HG02759 (cell line): ENCODE data around the gene SLC7A6.

Experiments
- ATAC-seq: cut with Tn5 transposase; IDR thresholded peaks from one replicate; pipeline ENCODE4 v1.9.1; 2021; ENCODE audit warnings: mild to moderate bottlenecking, moderate library complexity; ENCODE audit not compliant: unreplicated experiment

Gene SLC7A6

DNA sequence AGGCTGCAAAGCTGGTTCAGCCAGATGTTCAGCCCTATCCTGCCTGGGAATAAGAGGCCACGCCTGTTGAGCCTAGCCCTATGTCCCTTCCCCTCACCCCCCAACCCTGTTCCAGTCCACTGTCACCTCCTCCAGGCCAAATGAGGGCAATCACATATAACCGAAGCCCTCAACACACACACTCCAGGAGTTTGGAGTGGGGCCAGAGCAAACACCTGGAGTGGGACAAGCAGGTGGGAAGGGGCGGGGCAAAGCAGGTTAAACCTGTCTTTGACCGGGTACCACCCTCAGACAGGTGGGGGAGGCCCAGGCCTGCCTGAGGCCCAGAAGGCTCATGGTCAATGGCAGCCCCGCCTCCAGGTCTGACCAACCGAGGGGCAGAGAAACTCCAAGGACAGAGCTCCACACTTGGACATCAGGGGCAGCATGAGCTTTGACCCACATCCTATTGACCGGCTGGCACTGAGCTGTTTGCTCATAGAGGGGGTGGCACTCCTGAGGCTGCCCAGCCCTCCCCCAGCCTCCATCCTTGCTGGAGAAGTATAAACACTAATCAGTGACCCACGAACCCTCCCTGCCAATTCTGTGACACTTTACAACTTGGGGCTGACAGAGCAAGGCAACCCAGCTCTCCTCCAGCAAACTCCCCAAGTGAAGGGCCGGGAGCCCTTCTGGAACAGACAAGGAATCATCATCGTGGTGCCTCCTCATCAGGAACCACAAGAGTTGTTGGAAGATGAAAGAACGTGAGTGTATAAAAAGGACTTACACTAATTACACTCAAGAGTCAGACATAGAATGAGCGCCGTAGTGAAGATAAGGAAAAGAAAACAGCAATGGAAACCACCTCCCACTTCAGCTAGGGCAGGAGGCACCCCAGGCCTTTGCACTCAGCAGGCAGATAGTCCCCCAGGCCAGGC lies 29.9 kb upstream of the SLC7A6 start:
- no peak for ATAC-seq

DNA sequence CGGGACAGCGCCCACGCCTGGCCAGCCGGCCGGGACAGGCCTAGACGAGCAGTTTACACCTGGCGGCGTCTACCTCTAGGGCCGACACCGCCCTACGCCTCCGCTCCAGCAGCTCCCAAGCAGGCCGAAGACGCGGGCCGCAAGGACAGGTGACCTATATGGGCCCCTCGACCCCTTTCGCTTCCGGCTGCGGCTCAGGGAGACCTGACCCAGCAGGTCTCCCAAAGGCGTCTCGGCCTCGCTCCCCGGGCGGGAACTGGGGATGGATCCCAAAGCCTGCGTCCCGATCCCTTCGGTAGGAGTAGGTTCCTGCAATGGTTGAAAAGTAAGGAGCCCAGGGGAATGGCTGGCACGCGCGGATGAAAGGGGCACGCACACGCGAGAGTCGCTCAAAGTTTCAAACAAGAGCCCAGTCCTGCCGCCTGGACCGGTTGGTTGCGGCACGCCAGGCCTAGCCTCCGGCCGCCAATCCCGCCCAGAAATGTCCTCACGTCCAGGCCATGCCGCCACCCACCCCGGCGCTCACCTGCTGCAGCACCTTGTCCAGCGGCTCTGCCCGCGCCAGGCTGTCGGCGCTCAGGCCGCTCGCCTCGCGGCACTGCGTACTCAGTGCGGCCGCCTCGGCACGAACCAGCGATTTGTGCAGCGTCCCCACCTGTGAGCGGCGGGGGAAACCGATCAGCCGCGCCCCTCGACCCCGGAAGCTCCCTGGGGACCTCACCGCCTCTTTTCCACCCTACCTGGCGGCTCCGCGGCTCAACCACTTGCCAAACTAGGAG lies 29.0 kb upstream of the SLC7A6 start:
- no peak for ATAC-seq

DNA sequence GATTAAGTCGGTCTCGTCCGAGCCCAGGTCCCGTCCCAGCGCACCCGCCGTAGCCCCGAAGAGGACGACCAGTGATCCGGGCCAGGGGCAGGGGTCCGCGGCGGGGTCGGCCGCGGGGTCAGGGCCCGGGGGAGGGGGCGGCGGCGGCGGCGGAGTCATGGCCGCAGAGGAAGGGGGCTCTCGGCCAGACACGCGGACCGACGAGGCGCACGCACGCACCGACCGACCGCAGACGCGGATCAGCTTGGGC lies 28.5 kb upstream of the SLC7A6 start, which contains the start of gene ESRP2:
Gene ESRP2, minus strand, starts transcription at position 241 of the 250 bp plus-strand sequence. Its CDS starts 82 bp downstream, at position 159.
- no peak for ATAC-seq

DNA sequence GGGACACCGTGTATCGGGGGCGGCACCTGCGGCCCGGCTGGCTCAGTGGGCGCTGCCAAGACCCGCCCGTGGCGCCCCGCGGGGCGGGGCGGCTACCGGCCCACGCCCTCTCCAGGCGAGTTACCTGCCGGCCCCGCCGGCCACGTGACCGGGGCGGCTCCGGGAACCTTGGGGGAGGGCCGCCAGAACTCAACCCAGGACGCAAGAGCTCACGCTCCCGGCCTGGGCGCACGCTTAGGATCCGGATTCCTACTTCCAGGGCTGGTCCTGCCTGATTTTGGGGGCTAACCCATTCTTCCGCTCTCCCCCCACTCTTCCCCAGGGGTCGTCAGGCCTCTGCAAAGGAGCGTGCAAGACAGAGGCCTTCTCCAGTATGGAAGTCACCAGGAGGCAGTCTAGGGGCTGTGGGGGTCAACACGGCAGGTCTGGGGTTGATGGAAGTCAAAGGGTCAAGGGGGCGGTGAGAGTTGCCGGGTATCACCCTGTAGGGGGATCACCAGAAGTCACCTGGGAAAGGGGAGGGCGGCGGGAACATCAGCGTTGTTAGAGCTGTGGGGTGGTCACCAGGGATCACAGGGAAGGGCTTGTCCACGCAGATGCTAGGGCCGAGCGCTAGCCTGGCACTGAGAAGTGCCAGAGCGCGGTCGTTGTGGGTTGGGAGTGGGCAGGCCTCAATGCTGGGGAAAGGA lies 28.0 kb upstream of the SLC7A6 start:
- no peak for ATAC-seq

DNA sequence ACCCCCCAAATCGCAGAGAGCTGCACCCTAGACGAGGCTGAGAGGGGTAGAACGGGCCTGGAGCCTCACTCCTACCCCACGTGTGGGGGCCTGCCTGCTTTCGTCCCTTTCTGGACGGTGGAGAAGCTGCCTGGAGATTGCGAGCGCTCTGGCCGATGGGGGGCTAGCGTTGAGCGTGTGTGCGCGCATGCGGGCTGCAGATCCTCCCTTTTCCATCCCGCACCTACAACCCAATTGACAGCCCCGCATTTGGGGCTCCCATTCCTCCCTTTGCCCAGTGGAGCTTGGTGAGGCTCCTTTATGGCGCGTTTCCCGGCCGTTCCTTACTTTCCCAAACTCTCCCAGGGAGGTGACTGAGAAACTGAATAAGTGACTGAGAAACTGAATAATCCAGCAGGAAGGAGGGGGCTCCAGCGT lies 27.5 kb upstream of the SLC7A6 start:
- ATAC-seq, result no peak

DNA sequence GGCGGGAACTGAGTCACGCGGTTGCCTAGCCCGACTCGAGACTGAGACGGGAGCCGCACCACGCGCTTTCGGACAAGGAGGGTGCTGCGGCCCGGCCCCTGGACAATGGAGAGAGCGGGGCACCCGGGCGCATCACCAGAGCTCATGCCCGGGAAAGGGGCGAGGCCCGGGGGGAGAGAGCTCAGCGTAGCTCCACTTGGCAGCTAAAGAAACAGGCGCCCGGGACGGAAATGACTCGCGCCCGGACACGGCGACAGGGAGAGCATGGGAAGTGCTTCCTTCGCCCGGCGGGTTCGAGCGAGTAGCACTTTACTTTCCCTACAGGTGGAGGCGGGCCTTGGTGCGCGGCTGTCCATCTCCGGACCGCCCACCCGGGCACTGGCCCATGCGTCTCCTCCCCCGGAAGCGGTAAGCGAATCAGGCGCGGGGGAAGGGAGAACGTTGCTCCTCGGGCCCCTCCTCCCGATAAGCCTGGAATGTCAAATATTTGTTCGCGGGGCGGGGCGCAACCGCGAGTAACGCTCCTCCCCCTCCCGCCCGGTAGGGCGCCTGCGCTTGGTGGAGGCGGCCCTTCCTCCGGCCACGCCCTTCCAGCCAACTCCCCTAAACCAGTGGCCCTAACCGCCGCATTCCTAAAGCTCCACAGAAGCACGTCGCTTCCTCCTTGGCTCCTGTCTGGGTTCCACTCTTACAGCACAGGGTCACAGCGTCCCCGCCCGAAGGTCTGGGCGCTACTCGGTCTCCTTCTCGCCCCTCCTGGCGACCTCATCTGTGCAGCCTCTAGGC lies 26.9 kb upstream of the SLC7A6 start:
- peak; percentile 84 for ATAC-seq

DNA sequence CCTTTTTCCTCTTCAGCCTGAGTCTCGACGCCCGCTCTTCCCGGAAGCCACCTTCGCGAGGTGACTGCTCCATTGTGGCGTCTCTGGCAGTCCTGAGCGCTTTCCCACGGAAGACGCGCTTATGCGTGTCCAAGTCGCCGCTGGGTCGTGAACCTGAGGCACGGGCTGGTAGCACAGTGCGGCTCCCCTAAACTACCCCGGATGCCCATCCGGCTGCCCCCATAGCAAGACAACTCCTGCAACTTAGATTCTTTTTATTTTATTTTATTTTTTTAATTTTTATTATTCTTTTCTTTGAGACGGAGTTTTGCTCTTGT lies 26.3 kb upstream of the SLC7A6 start:
- no peak for ATAC-seq

DNA sequence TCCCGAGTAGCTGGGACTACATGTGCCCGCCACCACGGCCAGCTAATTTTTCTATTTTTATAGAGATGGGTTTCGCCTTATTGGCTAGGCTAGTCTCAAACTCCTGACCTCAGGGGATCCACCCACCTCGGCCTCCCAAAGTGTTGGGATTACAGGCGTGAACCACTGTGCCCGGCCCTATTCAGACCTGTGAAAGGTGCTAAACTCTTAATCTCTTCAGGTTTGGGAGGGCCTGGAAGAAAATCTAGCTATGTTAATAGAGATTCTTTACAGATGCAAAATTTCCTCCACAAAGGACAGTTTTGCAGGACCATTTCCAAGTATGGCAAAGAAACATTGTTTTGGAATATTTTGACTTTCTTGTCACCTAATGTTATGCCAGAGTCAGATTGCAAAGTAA lies 22.2 kb upstream of the SLC7A6 start:
- no peak for ATAC-seq

DNA sequence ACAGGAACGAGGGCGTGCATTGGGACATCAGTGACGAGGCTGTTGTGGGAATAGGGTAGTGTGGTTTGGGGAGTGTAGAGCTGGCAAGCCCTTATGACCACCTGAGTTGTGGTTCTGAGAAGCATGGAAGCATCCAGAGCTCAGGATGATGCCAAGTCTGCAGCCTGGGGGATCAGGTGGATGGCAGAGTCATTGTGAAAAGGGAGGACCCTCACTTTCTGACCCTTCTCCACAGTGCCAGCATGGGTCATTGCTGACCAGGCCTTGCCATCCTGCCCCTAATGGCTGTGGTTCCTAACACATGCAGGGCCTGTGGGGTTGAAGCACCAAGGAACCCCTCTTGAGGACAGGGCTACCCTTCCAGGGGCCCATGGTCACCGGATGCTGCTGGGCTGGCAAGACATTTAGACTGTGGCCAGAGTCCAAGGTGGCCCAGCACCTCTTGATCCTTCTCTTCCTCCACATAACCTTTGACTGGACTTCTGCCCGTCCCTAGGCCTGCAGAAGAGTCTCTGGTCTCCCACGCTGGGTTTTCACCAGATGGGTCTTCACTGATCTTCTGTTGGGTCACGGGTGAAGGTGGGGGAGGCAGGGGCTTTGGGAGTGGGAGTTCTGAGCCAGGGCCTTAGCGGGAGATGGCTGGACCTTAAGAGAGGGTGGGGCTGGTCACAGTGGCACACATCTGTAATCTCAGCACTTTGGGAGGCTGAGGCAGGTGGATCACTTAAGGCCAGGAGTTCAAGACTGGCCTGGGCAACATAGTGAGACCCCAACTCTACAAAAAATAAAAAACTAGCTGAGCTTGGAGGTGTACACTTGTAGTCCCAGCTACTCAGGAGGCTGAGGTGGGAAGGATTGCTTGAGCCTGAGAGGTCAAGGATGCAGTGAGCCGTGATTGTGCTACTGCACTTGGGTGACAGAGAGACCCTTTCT lies 21.1 kb upstream of the SLC7A6 start:
- no peak for ATAC-seq

DNA sequence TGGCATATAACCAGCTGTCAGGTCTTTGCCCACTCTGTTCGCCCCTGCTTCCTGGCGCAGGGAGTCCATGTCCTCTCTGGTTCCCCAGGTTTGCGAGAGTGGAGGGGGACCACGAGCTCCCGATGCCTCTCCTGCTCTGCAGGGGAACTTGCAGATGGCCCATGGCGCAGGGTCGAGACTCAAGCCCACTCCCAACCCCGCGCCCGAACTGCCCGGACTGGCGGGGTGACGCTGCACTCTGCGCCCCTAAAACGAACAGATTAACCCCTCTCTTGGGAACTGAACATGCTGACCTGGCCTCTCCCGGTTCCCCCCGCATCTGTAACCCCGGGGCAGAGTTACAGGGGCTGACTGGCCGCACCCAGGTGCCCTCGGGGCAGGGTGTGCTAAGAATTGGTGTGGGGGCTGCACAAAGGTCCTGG lies 19.8 kb upstream of the SLC7A6 start:
- peak; percentile 3 for ATAC-seq

DNA sequence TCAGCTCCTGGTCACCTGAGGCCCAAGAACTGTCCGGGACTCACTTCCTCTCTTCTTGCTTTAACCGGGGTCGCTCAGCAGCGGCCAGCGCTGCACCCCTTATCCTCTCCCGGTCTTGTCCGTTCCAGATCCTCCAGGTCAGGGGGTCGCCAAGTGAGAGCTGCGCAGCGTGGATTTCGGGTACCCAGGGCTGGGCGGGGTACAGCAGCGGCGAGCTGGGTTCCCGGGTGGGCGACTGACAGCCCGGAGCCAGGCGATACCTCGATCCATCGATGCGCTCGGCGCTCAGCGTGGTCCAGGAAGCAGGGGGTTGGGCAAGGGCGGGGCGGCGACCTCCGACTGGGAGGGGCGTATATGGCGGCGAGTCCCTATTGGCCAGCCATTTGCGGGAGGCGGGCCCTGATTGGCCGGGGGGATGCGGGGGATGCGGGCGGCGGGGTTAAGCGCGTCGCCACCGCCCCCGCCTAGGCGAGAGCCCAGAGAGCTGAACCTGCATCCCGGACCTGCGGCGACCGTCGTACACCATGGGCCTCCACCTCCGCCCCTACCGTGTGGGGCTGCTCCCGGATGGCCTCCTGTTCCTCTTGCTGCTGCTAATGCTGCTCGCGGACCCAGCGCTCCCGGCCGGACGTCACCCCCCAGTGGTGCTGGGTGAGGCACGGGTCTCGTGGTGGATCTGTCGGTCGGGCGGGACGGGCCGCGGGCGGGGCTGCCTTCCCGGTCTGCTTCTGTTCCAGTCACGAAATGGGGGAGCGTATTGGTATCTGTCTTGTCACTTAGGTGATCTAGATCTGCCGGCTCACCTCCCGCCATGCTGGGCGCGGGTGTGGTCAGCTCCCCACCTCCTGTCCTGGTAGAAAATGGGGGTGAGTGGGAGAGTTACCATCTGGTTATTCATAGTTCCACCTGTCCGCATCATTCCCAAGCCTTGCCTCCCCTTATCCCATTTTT lies 19.1 kb upstream of the SLC7A6 start, which contains the start of gene PLA2G15:
Gene PLA2G15, plus strand, starts transcription at position 471 of the 951 bp plus-strand sequence. Its CDS starts 54 bp downstream, at position 525.
- ATAC-seq, result peak; percentile 90

DNA sequence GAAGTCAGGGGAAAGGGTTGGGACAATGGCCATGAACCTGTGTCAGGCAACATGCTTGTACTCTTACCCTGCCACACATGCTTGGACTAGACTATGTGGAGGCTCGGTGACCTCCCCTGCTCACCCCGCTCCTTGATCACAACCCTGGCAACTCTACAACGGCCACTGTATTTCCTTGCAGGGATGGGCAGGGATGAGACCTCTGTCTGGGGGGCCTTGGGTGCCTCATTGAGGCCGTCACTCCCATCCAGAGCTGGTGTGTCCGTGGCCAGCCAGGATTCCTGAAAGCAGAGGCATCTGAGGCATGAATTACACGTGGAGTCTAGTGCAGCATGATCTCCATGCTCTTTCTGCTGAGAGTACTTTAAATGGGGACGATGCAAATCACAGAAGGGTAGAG lies 18.2 kb upstream of the SLC7A6 start:
- ATAC-seq, result no peak

DNA sequence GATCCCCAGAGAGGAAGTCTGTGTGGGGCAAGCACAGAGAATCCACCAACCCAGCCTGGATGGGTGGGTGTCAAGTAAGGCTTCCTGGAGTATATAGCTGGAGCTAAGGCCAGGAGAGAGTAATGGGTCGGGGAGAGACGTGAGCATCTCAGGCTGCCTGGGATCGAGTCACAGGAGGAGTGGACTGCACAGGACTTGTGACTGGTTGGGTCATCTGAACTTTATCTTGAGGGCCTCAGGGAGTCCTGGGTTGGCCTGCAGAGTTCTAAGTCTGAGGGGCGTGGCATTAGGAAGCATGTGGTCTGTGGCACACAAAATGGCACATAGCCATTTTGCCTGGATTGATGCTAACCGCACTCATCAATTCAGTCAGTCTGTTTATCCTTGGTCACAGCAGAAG lies 17.7 kb upstream of the SLC7A6 start:
- no peak for ATAC-seq

DNA sequence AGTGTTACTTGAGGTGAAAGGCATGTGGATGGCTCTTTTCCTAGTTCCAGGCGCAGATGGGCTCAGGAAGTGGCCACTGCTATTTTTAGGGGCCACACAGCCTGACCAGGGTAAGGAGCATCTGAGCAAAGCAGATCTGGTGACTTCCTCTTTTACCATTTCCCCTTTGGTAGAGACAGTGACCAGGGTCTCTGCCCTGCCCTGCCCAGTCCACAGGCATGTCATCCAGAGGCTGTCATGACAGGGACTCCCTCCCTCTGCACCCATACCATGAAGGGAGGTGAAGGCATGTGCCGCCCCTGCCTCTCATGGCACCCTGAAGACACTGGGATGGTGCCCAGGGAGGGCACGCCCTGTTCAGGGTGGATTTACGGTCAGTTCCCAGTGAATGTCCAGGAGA lies 16.9 kb upstream of the SLC7A6 start:
- ATAC-seq, result no peak

DNA sequence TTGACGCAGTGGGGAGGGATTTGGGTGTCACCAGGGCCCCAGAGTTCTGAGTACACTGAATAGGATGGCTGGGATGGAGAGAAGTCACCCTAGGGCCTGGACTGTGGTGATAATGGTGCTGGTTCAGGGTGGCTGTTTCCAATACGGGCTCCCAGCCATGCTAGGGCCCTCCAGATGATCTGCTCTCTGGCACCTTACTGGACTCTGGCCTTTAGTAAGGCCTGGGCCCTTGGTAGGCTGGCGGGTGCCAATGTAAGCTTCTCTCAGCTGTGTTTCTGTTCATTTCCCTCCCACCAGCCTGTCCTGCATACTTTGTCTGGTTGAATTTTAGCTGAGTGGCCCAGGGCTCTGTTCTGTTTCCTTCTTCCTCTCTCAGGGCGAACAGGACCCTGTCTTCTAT lies 16.4 kb upstream of the SLC7A6 start:
- ATAC-seq, result no peak

DNA sequence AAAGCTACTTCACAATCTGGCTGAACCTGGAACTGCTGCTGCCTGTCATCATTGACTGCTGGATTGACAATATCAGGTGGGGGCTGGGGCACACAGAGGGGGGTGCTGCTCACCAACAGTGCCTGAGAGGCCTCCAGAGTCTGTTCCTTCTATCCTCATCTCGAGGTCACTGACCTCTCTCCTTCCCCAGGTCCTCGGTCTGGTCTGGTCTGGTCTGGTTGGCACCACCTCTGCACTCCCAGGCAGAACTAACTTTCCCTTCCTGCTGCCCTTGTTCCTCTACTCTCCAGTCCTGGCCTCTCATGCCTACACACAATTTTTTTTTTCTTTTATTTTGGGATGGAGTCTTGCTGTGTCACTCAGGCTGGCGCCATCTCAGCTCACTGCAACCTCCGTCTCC lies 15.0 kb upstream of the SLC7A6 start:
- ATAC-seq, result no peak

DNA sequence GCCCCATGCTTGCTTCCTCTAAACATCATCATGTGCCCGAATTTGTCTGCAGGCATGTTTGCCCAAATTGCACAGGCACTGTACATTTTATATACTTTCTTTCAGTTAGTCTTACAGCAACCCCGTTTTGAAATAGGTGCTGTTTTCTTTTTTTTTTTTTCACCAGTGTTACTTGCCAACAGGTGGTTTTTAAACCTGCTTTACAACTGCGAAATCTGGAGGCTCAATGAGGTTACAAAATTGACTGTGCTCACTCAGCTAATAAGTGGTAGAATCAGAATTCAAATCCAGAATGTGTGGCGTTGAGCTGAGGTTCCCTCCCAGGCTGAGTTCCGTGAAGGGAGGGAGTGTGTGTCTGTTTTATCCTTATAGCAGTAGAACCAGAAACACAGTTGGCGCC lies 13.4 kb upstream of the SLC7A6 start:
- ATAC-seq, result no peak

DNA sequence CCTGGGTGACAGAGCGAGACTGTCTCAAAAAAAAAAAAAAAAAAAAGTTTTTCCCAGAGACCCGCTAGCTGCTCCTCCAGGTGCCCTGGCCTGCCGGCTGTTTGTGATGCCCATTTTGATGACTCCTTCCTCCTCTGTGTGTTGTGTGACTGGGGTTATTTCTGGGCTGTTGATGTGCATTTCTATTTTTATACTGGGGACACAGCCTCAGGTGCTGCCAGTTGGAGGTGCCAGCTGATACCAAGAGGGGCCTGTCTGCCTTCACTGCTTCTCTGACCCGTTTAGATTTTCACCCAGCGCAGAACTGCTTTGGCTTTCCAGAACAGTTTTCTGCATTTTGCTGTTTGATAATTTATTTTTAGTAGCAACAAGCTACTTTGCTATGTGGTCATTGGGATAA lies 12.5 kb upstream of the SLC7A6 start:
- ATAC-seq, result no peak

DNA sequence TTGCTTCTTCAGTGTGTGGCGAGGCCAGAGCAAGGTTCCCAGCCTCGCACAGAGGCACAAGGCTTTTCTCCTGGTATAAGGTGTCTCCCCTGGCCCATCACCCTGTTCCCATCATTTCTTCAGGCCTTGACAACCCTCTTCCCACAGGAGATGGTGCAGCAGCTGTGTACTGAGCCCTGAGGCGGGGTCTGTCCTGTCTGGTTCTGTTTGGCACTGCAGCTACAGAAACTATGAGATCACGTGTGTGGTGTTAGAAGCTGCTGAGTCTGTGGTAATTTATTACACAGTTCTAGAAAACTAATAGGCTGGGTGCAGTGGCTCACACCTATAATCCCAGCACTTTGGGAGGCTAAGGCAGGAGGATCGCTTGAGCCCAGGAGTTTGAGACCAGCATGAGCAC lies 11.9 kb upstream of the SLC7A6 start:
- no peak for ATAC-seq
